Adipocyte (in vitro differentiated cells): ENCODE data around the gene EML1.
"Not testable (repeated sequence)": the region's sequence is repeated elsewhere in the genome, so short reads cannot be mapped to it uniquely, and the experiment has no call there.

ENCODE experiments used
- DNase-seq: peaks from one replicate; pipeline ENCODE4 v3.0.0-alpha.2; 2015; ENCODE audit warnings: low read depth
- H3K27me3 ChIP-seq: replicated peaks from 2 replicates; pipeline ENCODE4 v1.7.0; 2013; ENCODE audit warnings: mild to moderate bottlenecking, low read length, moderate library complexity; ENCODE audit not compliant: control insufficient read depth, insufficient read depth
- H3K36me3 ChIP-seq: 2 replicates; pipeline ENCODE4 v1.7.0; 2013; ENCODE audit warnings: low read length, mild to moderate bottlenecking, moderate library complexity; ENCODE audit not compliant: control insufficient read depth, insufficient read depth, severe bottlenecking
- H3K4me1 ChIP-seq: 2 replicates; pipeline ENCODE4 v1.7.0; 2013; ENCODE audit warnings: mild to moderate bottlenecking, low read length, moderate library complexity; ENCODE audit not compliant: control insufficient read depth, insufficient read depth
- H3K4me3 ChIP-seq: 2 replicates; pipeline ENCODE4 v1.7.0; 2013; ENCODE audit warnings: mild to moderate bottlenecking, low read length, moderate library complexity
- H3K9ac ChIP-seq: 2 replicates; pipeline ENCODE4 v1.7.0; 2013; ENCODE audit warnings: mild to moderate bottlenecking, low read length, moderate library complexity
- H3K9me3 ChIP-seq: 2 replicates; pipeline ENCODE4 v1.7.0; 2013; ENCODE audit warnings: mild to moderate bottlenecking, low read length, moderate library complexity; ENCODE audit not compliant: control insufficient read depth

EML1 gene

GRCh38 chr14:99938376-99938775, 145.2 kb downstream of the EML1 start:
- H3K4me1 ChIP-seq: no peaks in the 10 kb centered on the region
- no peak for DNase-seq
- H3K27me3 ChIP-seq: no peaks in the 10 kb centered on the region
- H3K4me3 ChIP-seq: no peak overlapping the region
- H3K36me3 ChIP-seq: peaks cover 43% of the 10 kb centered on the region
- no peaks in the 10 kb centered on the region for H3K9me3 ChIP-seq
- H3K9ac ChIP-seq: no peak overlapping the region

GRCh38 chr14:99938896-99939295, 145.7 kb downstream of the EML1 start:
- H3K9me3 ChIP-seq: no peaks in the 10 kb centered on the region
- H3K36me3 ChIP-seq: peaks cover 43% of the 10 kb centered on the region
- H3K27me3 ChIP-seq: no peaks in the 10 kb centered on the region
- DNase-seq: no peak
- no peak overlapping the region for H3K4me3 ChIP-seq
- no peak overlapping the region for H3K9ac ChIP-seq
- H3K4me1 ChIP-seq: no peaks in the 10 kb centered on the region

GRCh38 chr14:99939421-99939820, 146.2 kb downstream of the EML1 start:
- Histone ChIP-seq H3K4me3 (no peak overlapping the region), H3K36me3 (peaks cover 43% of the 10 kb centered on the region), H3K27me3 (no peaks in the 10 kb centered on the region), H3K9me3 (no peaks in the 10 kb centered on the region), H3K4me1 (no peaks in the 10 kb centered on the region), H3K9ac (no peak overlapping the region)
- DNase-seq: no peak

GRCh38 chr14:99940064-99940463, 146.9 kb downstream of the EML1 start:
- no peak overlapping the region for H3K4me3 ChIP-seq
- no peak overlapping the region for H3K9ac ChIP-seq
- no peak for DNase-seq
- no peaks in the 10 kb centered on the region for H3K9me3 ChIP-seq
- H3K27me3 ChIP-seq: no peaks in the 10 kb centered on the region
- peaks cover 43% of the 10 kb centered on the region for H3K36me3 ChIP-seq
- no peaks in the 10 kb centered on the region for H3K4me1 ChIP-seq

GRCh38 chr14:99941211-99941610, 148.0 kb downstream of the EML1 start:
- Histone ChIP-seq H3K27me3 (no peaks in the 10 kb centered on the region), H3K9me3 (no peaks in the 10 kb centered on the region), H3K9ac (no peak overlapping the region), H3K4me3 (no peak overlapping the region), H3K36me3 (peaks cover 43% of the 10 kb centered on the region), H3K4me1 (no peaks in the 10 kb centered on the region)
- no peak for DNase-seq

GRCh38 chr14:99943620-99944019, 150.4 kb downstream of the EML1 start:
- H3K9ac ChIP-seq: no peak overlapping the region
- DNase-seq: no peak
- peaks cover 33% of the 10 kb centered on the region for H3K36me3 ChIP-seq
- no peak overlapping the region for H3K4me3 ChIP-seq
- H3K9me3 ChIP-seq: no peaks in the 10 kb centered on the region
- H3K27me3 ChIP-seq: no peaks in the 10 kb centered on the region
- peaks cover 5% of the 10 kb centered on the region for H3K4me1 ChIP-seq

- peaks cover 5% of the 10 kb centered on the region for H3K4me1 ChIP-seq
- no peaks in the 10 kb centered on the region for H3K9me3 ChIP-seq
- H3K9ac ChIP-seq: no peak overlapping the region
- no peak overlapping the region for H3K4me3 ChIP-seq
- H3K36me3 ChIP-seq: peaks cover 27% of the 10 kb centered on the region
- no peaks in the 10 kb centered on the region for H3K27me3 ChIP-seq
- no peak for DNase-seq
Observed at GRCh38 chr14:99944241-99944651, 151.0 kb downstream of the EML1 start.

- Histone ChIP-seq H3K9me3 (no peaks in the 10 kb centered on the region), H3K9ac (no peak overlapping the region), H3K27me3 (peaks cover 3% of the 10 kb centered on the region), H3K4me3 (no peak overlapping the region), H3K36me3 (peaks cover 14% of the 10 kb centered on the region), H3K4me1 (peaks cover 5% of the 10 kb centered on the region)
- DNase-seq: no peak
Observed at GRCh38 chr14:99945732-99946651, 152.8 kb downstream of the EML1 start.

GRCh38 chr14:99946652-99947489, 153.7 kb downstream of the EML1 start:
- H3K9ac ChIP-seq: no peak overlapping the region
- peaks cover 8% of the 10 kb centered on the region for H3K36me3 ChIP-seq
- peak; percentile 54 for DNase-seq
- no peaks in the 10 kb centered on the region for H3K9me3 ChIP-seq
- H3K4me3 ChIP-seq: no peak overlapping the region
- H3K27me3 ChIP-seq: peaks cover 11% of the 10 kb centered on the region
- peaks cover 5% of the 10 kb centered on the region for H3K4me1 ChIP-seq

- DNase-seq: no peak
- no peaks in the 10 kb centered on the region for H3K9me3 ChIP-seq
- H3K27me3 ChIP-seq: peaks cover 11% of the 10 kb centered on the region
- H3K36me3 ChIP-seq: peaks cover under 1% of the 10 kb centered on the region
- H3K4me3 ChIP-seq: no peak overlapping the region
- H3K4me1 ChIP-seq: peaks cover 5% of the 10 kb centered on the region
- H3K9ac ChIP-seq: no peak overlapping the region
Observed at GRCh38 chr14:99947695-99948094, 154.5 kb downstream of the EML1 start.

GRCh38 chr14:99949011-99949732, 156.0 kb downstream of the EML1 start:
- H3K4me1 ChIP-seq, H3K9me3 ChIP-seq, DNase-seq, H3K36me3 ChIP-seq, H3K9ac ChIP-seq, H3K4me3 ChIP-seq: not testable (repeated sequence)
- peaks cover 11% of the 10 kb centered on the region for H3K27me3 ChIP-seq
